Measurements from ENCODE around the gene PCDHB16. TPM values are rescaled to one million over a fixed set of nuclear protein-coding genes. Genes with fewer than 3 reads are reported as not detected.
"Not testable (repeated sequence)": the region's sequence is repeated elsewhere in the genome, so short reads cannot be mapped to it uniquely, and the experiment has no call there.

The PCDHB16 gene
- total RNA-seq = 0.48 TPM

- ATAC-seq = no peak
These were observed at the start of gene PCDHB16 for GRCh38 chr5:141182248-141182647. Gene PCDHB16, plus strand, starts transcription at chr5:141182387. Its CDS starts 173 bp downstream, at chr5:141182560.

GRCh38 chr5:141135030-141135717 is 47.0 kb upstream of the PCDHB16 start, which contains the start of gene PCDHB5:
Gene PCDHB5, plus strand, starts transcription at chr5:141135206. Its CDS starts 229 bp downstream, at chr5:141135435.
- ATAC-seq = no peak

- ATAC-seq = no peak
These were observed 46.4 kb upstream of the PCDHB16 start for GRCh38 chr5:141135718-141136266.

DNA sequence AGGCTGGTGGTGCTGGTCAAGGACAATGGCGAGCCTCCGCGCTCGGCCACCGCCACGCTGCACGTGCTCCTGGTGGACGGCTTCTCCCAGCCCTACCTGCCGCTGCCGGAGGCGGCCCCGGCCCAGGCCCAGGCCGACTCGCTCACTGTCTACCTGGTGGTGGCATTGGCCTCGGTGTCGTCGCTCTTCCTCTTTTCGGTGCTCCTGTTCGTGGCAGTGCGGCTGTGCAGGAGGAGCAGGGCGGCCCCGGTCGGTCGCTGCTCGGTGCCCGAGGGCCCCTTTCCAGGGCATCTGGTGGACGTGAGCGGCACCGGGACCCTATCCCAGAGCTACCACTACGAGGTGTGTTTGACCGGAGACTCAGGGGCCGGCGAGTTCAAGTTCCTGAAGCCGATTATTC is 44.8 kb upstream of the PCDHB16 start:
- ATAC-seq = not testable (repeated sequence)

DNA sequence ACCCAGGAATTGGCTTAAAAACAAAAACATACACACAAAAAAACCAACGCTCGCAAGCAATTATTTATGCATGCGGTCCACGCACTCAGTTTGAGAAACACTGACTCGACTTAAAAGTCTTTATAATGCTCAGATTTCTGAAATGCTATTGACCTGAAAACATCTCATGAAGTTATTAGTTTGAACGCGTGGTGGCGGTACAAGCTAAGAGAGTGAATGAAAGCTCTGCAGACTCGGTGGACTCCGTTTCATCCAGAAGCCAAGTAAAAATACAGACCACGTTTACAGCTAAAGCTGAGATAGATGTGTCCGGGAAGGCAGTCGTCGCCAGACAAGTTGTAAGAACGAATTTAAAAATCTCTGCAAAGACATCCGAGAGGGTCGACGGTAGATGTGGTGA is 32.4 kb upstream of the PCDHB16 start, which contains the start of gene PCDHB6:
Gene PCDHB6, plus strand, starts transcription at position 246 of the 400 bp plus-strand sequence. CDS start 201 bp downstream, outside the sequence.
- ATAC-seq = no peak

DNA sequence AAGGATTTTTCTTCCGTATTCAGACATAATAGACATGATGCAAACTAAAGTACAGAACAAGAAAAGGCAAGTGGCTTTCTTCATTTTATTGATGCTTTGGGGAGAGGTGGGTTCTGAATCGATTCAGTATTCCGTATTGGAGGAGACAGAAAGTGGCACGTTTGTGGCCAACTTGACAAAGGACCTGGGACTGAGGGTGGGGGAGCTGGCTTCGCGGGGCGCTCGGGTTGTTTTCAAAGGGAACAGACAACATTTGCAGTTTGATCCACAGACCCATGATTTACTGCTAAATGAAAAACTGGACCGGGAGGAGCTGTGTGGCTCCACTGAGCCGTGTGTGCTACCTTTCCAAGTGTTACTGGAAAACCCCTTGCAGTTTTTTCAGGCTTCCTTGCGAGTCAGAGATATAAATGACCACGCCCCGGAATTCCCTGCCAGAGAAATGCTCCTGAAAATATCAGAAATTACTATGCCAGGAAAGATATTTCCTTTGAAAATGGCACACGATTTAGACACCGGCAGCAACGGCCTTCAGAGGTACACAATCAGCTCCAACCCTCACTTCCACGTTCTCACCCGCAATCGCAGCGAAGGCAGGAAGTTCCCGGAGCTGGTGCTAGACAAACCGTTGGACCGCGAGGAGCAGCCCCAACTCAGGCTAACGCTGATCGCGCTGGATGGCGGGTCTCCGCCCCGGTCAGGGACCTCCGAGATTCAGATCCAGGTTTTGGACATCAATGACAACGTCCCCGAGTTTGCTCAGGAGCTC is 31.8 kb upstream of the PCDHB16 start:
- ATAC-seq = no peak

DNA sequence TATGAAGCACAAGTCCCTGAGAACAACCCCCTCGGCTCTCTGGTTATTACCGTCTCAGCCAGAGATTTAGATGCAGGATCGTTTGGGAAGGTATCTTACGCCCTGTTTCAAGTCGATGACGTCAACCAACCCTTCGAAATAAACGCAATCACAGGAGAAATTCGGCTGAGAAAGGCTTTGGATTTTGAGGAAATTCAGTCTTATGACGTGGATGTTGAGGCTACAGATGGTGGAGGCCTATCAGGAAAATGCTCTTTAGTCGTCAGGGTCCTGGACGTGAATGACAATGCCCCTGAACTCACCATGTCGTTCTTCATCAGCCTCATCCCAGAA is 31.2 kb upstream of the PCDHB16 start:
- no peak for ATAC-seq

GRCh38 chr5:141151632-141152031 is 30.6 kb upstream of the PCDHB16 start:
- ATAC-seq = not testable (repeated sequence)

DNA sequence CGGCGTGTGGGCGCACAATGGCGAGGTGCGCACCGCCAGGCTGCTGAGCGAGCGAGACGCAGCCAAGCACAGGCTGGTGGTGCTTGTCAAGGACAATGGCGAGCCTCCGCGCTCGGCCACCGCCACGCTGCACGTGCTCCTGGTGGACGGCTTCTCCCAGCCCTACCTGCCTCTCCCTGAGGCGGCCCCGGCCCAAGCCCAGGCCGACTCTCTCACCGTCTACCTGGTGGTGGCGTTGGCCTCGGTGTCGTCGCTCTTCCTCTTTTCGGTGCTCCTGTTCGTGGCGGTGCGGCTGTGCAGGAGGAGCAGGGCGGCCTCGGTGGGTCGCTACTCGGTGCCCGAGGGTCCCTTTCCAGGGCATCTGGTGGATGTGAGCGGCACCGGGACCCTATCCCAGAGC is 30.1 kb upstream of the PCDHB16 start:
- not testable (repeated sequence) for ATAC-seq

DNA sequence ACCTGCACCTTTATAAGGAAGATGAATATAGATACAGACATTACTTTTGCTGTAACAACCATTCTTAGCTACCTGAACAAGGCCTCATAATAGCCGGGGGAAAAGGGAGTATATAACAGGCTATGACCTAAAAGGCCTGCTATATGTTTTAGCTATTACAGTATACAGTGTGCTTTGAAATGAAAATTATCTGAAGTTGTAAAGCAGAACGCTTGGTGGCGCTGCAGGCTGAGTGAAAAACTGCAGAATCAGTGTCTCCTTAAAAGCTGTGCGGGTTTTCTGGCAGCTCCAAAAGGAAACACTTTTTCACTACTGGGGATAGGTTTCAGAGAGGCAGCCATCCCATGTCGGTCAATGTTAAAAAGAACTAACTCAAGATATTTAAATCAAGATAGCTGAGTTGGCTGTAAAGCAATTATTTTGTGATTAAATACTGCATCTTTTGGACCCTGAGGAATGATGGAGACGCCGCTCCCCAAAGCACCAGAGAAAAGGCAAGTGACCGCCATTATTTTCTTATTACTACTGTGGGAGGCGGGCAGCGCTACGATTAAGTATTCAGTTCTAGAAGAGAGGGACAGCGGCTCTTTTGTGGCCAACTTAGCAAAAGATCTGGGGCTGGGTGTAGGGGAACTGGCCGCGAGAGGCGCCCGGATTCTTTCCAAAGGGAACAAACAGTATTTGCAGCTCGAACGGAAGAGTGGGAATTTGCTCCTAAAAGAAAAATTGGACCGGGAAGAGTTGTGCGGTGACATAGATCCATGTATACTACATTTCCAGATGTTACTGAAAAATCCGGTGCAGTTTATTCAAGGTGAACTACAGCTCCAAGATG is 26.4 kb upstream of the PCDHB16 start:
- ATAC-seq = no peak

DNA sequence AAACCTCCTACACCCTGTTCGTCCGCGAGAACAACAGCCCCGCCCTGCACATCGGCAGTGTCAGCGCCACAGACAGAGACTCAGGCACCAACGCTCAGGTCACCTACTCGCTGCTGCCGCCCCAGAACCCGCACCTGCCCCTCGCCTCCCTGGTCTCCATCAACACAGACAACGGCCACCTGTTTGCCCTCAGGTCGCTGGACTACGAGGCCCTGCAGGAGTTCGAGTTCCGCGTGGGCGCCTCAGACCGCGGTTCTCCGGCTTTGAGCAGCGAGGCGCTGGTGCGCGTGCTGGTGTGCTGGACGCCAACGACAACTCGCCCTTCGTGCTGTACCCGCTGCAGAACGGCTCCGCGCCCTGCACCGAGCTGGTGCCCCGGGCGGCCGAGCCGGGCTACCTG is 24.8 kb upstream of the PCDHB16 start:
- ATAC-seq = not testable (repeated sequence)

- not testable (repeated sequence) for ATAC-seq
These were observed 24.3 kb upstream of the PCDHB16 start for GRCh38 chr5:141157901-141158300.

DNA sequence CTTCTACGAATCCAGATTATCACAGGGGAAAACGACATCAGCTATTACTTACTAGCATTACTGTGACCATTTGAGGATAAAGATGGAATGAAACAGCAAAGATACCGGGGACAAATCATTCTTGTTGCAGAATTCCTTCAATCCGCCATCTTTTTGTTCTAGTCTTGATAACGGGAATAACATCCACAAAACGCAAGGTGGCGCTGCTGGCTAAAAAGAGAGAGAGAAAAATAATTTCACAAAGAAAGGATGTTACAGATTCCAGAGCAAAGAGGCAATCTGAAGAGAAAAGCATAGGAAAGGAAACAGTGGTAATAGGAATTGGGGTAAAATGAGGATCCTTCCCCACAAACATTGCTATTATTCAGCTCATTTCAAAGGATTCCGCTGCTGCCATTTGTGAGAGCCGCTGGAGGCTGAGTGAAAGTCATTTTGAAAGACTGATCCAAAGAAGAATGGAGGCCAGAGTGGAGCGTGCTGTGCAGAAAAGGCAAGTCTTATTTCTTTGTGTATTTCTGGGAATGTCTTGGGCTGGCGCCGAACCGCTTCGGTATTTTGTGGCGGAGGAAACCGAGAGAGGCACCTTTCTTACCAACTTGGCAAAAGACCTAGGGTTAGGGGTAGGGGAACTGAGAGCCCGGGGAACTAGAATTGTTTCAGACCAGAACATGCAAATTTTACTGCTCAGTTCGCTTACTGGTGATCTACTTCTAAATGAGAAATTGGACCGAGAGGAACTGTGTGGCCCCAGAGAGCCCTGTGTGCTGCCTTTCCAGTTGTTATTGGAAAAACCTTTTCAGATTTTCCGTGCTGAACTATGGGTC is 9.6 kb upstream of the PCDHB16 start, which contains the start of gene PCDHB7:
Gene PCDHB7, plus strand, starts transcription at position 264 of the 824 bp plus-strand sequence. Its CDS starts 192 bp downstream, at position 456.
- no peak for ATAC-seq

DNA sequence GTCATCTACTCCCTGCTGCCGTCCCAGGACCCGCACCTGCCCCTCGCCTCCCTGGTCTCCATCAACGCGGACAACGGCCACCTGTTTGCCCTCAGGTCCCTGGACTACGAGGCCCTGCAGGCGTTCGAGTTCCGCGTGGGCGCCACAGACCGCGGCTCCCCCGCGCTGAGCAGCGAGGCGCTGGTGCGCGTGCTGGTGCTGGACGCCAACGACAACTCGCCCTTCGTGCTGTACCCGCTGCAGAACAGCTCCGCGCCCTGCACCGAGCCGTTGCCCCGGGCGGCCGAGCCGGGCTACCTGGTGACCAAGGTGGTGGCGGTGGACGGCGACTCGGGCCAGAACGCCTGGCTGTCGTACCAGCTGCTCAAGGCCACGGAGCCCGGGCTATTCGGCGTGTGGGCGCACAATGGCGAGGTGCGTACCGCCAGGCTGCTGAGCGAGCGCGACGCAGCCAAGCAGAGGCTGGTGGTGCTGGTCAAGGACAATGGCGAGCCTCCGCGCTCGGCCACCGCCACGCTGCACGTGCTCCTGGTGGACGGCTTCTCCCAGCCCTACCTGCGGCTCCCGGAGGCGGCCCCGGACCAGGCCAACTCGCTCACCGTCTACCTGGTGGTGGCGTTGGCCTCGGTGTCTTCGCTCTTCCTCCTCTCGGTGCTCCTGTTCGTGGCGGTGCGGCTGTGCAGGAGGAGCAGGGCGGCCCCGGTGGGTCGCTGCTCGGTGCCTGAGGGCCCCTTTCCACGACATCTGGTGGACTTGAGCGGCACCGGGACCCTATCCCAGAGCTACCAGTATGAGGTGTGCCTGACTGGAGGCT is 7.7 kb upstream of the PCDHB16 start:
- ATAC-seq = not testable (repeated sequence)

- ATAC-seq = no peak
These were observed 6.3 kb upstream of the PCDHB16 start for GRCh38 chr5:141175933-141176332.

GRCh38 chr5:141177577-141178191 is 4.5 kb upstream of the PCDHB16 start, which contains the start of gene PCDHB8:
Gene PCDHB8, plus strand, starts transcription at chr5:141177790. Its CDS starts 245 bp downstream, at chr5:141178035.
- ATAC-seq = not testable (repeated sequence)

- not testable (repeated sequence) for ATAC-seq
These were observed 2.8 kb upstream of the PCDHB16 start for GRCh38 chr5:141179371-141179770.

GRCh38 chr5:141179876-141180275 is 2.3 kb upstream of the PCDHB16 start:
- ATAC-seq = not testable (repeated sequence)

DNA sequence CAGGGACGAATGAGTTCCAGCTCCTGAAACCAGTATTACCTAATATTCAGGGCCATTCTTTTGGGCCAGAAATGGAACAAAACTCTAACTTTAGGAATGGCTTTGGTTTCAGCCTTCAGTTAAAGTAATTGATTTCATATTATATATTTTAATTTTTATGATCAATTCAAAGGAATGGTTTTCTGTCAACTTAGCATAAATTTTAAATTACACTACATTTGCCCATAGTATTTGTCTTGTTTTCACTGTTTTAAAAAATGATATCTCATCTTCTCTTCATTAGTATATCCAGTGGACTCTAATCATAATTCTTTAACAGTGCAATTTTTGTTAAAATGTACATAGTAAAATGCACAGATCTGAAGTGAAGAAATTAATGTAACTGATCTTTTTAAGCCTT is 1.9 kb upstream of the PCDHB16 start:
- no peak for ATAC-seq

Data from esophagus mucosa (tissue), 1 donor.